Stimulated activated naive CD4-positive, alpha-beta T cell treated with Interleukin-2 at 50 U/mL for 16 hours (primary cell): ENCODE measurements around the gene TRAF1.

Experiments
- DNase-seq: peaks from one replicate; lab custom pipeline; 2025; lab: John Stamatoyannopoulos, UW

The TRAF1 gene

GRCh38 chr9:120870206-120870605 lies 56.4 kb downstream of the TRAF1 start:
- no peak for DNase-seq

GRCh38 chr9:120869726-120870125 lies 56.9 kb downstream of the TRAF1 start:
- DNase-seq, result no peak

- no peak for DNase-seq
Measured at GRCh38 chr9:120869360-120869687, 57.3 kb downstream of the TRAF1 start.

DNA sequence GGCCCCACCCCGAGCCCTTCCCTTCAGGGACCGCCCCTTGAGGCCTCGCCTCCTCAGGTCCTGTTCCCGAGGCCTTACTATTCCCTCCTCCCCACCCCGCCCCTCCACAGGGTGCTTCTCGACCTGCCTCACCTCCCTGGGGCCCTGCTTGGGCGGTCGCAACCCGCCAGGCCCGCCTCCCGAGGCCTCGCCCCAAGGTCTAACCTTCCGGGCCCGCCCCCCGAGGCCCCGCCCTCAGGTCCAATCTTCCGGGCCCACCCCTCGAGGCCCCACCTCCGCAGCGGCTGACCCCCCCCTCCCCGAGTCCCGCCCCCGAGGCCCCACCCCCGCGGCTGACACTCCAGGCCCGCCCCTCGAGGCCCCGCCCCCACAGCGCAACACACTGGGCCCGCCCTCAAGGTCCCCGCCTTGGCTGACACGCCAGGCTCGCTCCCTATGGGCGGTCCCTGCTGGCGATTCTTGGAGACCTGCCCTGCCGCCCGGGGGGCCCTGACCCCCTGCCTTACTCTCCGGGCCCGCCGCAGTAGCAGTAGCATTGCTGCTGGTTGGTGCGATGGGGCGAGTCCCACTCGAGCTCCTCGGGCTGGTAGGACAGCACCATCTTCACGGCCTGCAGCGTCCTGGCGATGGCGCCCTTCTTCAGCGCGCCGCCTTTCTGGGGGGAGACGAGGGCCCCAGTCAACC lies 57.8 kb downstream of the TRAF1 start:
- DNase-seq, result peak; percentile 97

GRCh38 chr9:120868339-120868675 lies 58.3 kb downstream of the TRAF1 start:
- DNase-seq, result no peak

- DNase-seq, result no peak
Measured at GRCh38 chr9:120867676-120868338, 58.8 kb downstream of the TRAF1 start.

DNA sequence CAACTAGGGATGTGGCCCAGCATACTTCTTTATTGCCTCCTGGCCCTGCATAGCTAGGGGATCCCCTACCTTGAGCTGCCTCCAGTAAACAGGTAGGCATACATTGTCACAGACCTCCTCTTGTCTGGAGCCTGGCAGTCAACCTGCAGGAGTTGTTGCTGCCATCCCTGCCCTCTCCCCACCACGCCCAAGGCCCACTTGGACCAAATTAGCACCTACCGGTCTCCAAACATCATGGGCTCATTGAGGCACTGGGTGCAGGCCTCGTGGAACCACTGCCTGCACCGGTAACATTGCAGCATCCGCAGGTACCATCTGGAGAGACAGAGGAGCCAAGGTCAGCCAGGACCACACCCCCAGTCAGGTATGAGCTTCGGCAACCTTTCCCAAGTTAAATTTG lies 59.9 kb downstream of the TRAF1 start:
- DNase-seq, result no peak

- DNase-seq, result no peak
Measured at GRCh38 chr9:120865809-120866208, 60.8 kb downstream of the TRAF1 start.

GRCh38 chr9:120865176-120865575 lies 61.4 kb downstream of the TRAF1 start:
- DNase-seq, result no peak

DNA sequence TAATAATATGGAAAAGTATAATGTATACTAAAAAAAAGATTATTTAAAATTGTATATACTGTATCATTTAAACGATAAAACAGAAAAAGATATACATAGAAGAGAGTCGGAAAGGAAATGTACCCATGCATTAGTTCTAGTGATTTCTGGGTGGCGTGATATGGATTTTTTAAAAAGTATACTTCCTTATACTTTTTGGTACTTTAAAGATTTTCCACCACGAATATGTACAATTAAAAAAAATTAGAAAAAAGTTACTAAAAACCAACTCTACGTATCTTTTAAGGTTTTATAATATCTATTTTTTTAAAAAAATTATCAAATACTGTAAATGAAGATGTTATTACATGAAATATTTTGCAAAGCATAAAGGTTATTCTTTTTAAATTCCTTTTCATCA lies 61.9 kb downstream of the TRAF1 start:
- DNase-seq, result no peak

DNA sequence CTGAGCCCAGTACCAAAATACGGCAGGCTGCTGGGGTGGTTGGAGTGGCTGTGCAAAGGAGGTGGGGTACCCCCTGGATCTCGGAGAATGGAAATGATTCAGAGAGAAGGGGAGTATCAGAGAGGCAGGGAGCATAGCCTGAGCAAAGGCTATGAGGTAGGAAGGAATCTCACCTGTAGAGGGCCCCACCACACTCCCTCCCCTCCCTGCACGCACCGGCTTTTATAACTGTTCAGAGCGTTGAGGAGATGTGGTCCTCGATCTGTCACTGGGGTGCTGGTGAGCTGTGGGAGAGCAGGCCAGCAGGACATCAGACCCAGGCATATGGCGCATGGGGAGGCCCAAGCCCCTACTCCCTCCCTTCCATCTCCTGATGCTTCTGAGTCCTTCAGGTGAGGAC lies 62.8 kb downstream of the TRAF1 start:
- no peak for DNase-seq

DNA sequence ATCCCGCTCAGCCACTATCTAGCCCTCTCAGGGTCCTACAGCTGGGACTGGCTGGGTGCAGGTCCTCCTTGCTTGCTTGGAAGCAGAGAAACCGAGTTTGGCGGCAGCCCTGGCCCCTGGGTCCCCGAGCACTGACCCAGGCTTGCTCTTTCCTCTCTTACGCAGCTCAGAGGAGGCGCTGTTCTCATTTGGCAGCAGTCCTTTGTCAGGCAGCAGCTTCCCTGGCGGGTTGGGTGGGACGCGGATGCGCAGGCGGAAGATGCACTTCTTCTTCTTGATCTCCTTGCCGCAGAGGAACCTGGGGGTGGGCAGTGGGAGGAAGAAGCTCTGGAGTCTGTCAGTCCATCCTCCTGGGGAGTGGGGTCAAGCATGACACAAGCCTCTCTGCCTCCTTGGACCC lies 64.1 kb downstream of the TRAF1 start:
- no peak for DNase-seq

DNA sequence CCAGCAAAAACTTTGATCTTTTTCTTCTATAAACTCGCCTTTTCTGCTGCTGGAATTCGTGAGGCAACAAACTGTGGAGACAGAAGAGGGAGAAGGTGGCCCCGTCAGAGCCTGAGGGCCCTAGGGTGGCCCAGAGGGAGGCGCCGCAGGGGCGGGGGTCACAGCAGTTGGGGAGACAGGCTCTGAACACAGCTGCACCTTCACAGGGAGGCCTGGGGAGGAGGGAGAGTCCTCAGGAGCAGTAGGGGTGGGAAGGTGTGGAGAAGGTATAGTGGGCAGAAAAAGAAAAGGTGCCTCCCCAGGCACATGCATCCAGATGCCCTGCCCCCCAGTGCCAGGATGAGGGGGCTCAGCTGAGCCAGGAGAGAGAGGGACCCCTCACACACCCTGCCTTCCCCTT lies 64.7 kb downstream of the TRAF1 start:
- no peak for DNase-seq

GRCh38 chr9:120860083-120860482 lies 66.5 kb downstream of the TRAF1 start:
- DNase-seq, result no peak

GRCh38 chr9:120859361-120859760 lies 67.2 kb downstream of the TRAF1 start:
- DNase-seq, result no peak

- no peak for DNase-seq
Measured at GRCh38 chr9:120857902-120858301, 68.7 kb downstream of the TRAF1 start.

GRCh38 chr9:120857481-120857880 lies 69.1 kb downstream of the TRAF1 start:
- no peak for DNase-seq

GRCh38 chr9:120856700-120857099 lies 69.9 kb downstream of the TRAF1 start:
- DNase-seq, result no peak

DNA sequence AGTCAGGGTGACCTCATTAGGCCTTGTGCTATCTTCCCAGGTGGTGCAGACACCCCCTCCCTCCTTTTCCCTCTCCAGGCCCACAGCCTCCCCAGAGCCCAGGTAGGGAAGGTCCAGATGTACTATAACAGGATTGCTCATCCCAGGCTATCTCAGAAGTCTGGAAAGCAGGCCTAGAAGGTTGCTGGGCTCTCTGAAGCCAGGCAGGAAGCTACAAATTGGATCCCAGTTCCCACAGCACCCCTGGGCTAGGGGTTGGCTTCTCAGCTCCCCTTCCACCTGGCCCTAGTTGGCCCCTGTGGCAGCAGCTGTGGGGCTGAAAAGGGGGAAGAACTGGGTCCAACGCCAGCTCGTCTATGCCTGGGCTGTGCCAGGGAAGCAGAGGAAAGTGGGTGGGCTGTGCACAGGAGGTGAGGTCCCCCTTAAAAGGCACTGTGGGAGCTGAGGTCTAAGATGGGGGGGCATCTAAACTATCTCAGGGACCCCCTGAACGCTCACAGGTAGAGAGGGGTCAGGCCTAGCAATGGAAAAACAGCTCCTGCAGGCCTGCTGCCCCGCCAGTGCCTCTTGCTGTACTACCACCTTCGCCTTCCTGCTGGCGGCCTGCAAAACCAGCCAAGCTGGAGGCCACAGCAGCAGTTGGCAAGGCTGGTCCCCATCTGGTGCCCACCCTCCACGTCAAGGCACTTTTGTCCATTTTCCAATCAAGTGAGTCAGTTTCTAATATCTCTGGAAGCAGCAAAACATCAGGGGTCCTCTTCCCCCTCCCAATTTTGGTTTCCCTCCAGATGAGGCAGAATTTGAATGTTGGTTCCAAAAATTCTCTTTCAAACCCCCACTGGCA lies 70.5 kb downstream of the TRAF1 start:
- no peak for DNase-seq

GRCh38 chr9:120854596-120855327 lies 71.8 kb downstream of the TRAF1 start:
- no peak for DNase-seq

- DNase-seq, result no peak
Measured at GRCh38 chr9:120853198-120853597, 73.4 kb downstream of the TRAF1 start.
